ENCODE results near the gene NAPG.
"Not testable (repeated sequence)": the region's sequence is repeated elsewhere in the genome, so short reads cannot be mapped to it uniquely, and the experiment has no call there.

The NAPG gene

GRCh38 chr18:10525697-10526560 lies at the start of gene NAPG:
TSS of gene NAPG (plus strand) at chr18:10526027. CDS start at chr18:10526103, 76 bp downstream.
- peak; percentile 80 to 82 for DNase-seq (ENCODE audit: low read depth in 2 of 2)

- no peak for DNase-seq (ENCODE audit: low read depth in 2 of 2)
Measured at GRCh38 chr18:10476338-10476791, 49.5 kb upstream of the NAPG start.

- no peak for DNase-seq (ENCODE audit: low read depth in 2 of 2)
Measured at GRCh38 chr18:10477121-10477862, 48.5 kb upstream of the NAPG start.

GRCh38 chr18:10477863-10478260 lies 48.0 kb upstream of the NAPG start:
- no peak for DNase-seq (ENCODE audit: low read depth in 2 of 2)

GRCh38 chr18:10481831-10482230 lies 44.0 kb upstream of the NAPG start:
- DNase-seq (ENCODE audit: low read depth in 2 of 2), result no peak

- no peak for DNase-seq (ENCODE audit: low read depth in 2 of 2)
Measured at GRCh38 chr18:10482363-10482984, 43.4 kb upstream of the NAPG start.

GRCh38 chr18:10482985-10483949 lies 42.6 kb upstream of the NAPG start:
- DNase-seq (ENCODE audit: low read depth in 2 of 2), result no peak

- no peak for DNase-seq (ENCODE audit: low read depth in 2 of 2)
Measured at GRCh38 chr18:10485475-10485874, 40.4 kb upstream of the NAPG start.

GRCh38 chr18:10486362-10486761 lies 39.5 kb upstream of the NAPG start:
- DNase-seq (ENCODE audit: low read depth in 2 of 2), result no peak

GRCh38 chr18:10487154-10487553 lies 38.7 kb upstream of the NAPG start:
- DNase-seq (ENCODE audit: low read depth in 2 of 2), result no peak

GRCh38 chr18:10488017-10488416 lies 37.8 kb upstream of the NAPG start:
- no peak for DNase-seq (ENCODE audit: low read depth in 2 of 2)

- peak; percentile 10 to 30 for DNase-seq (ENCODE audit: low read depth in 2 of 2)
Measured at GRCh38 chr18:10490401-10491165, 35.2 kb upstream of the NAPG start.

GRCh38 chr18:10495936-10496335 lies 29.9 kb upstream of the NAPG start:
- no peak for DNase-seq (ENCODE audit: low read depth in 2 of 2)

- DNase-seq (ENCODE audit: low read depth in 2 of 2), result no peak
Measured at GRCh38 chr18:10497206-10497749, 28.5 kb upstream of the NAPG start.

GRCh38 chr18:10499230-10499629 lies 26.6 kb upstream of the NAPG start:
- no peak for DNase-seq (ENCODE audit: low read depth in 2 of 2)

- DNase-seq (ENCODE audit: low read depth in 2 of 2), result no peak
Measured at GRCh38 chr18:10500038-10500437, 25.8 kb upstream of the NAPG start.

- no peak for DNase-seq (ENCODE audit: low read depth in 2 of 2)
Measured at GRCh38 chr18:10504723-10505122, 21.1 kb upstream of the NAPG start.

- DNase-seq (ENCODE audit: low read depth in 2 of 2), result not testable (repeated sequence)
Measured at GRCh38 chr18:10505892-10506291, 19.9 kb upstream of the NAPG start.

- DNase-seq (ENCODE audit: low read depth in 2 of 2), result no peak
Measured at GRCh38 chr18:10508591-10508990, 17.2 kb upstream of the NAPG start.

- no peak for DNase-seq (ENCODE audit: low read depth in 2 of 2)
Measured at GRCh38 chr18:10511236-10511635, 14.6 kb upstream of the NAPG start.
